RWPE2 (cell line): ENCODE measurements around the gene CDC45.

Source experiments
- ATAC-seq: fragments of 200-7000 bp; cut with Tn5 transposase; 3 replicates; pipeline ENCODE4 v1.9.1; 2021; ENCODE audit warnings: low read depth
- DNase-seq: peaks from one replicate; pipeline ENCODE4 v3.0.0-alpha.2; 2020; ENCODE audit warnings: low spot score
- H3K27ac ChIP-seq: fragments of 450-650 bp; 2 replicates; pipeline ENCODE4 v1.5.1; 2017; ENCODE audit warnings: mild to moderate bottlenecking; ENCODE audit not compliant: poor library complexity, severe bottlenecking
- H3K27me3 ChIP-seq: fragments of 250-450 bp; sonication (Bioruptor Pico); 2 replicates; pipeline ENCODE4 v1.5.1; 2021; ENCODE audit warnings: mild to moderate bottlenecking, moderate library complexity; ENCODE audit not compliant: insufficient read depth, poor library complexity, severe bottlenecking
- H3K36me3 ChIP-seq: fragments of 250-450 bp; sonication (Bioruptor Pico); 2 replicates; pipeline ENCODE4 v1.5.1; 2020; ENCODE audit warnings: low read depth, mild to moderate bottlenecking, moderate library complexity
- H3K4me1 ChIP-seq: fragments of 250-450 bp; sonication (Bioruptor Pico); 2 replicates; pipeline ENCODE4 v1.5.1; 2021; ENCODE audit warnings: mild to moderate bottlenecking, moderate library complexity; ENCODE audit not compliant: insufficient read depth, poor library complexity, severe bottlenecking
- H3K4me3 ChIP-seq: fragments of 250-450 bp; sonication (Bioruptor Pico); 2 replicates; pipeline ENCODE4 v1.5.1; 2021; ENCODE audit warnings: mild to moderate bottlenecking, moderate library complexity; ENCODE audit not compliant: severe bottlenecking
- H3K9me3 ChIP-seq: fragments of 250-450 bp; sonication (Bioruptor Pico); 2 replicates; pipeline ENCODE4 v1.5.1; 2021; ENCODE audit warnings: mild to moderate bottlenecking, moderate library complexity; ENCODE audit not compliant: severe bottlenecking
- CTCF ChIP-seq: fragments of 450-650 bp; IDR thresholded peaks from one replicate; pipeline ENCODE4 v1.5.1; 2017; ENCODE audit warnings: mild to moderate bottlenecking, moderate library complexity; ENCODE audit not compliant: poor library complexity, severe bottlenecking

CDC45 gene

GRCh38 chr22:19483481-19484244 lies 3.9 kb downstream of the CDC45 start:
- DNase-seq (no peak), ATAC-seq (peak; percentile 40)
- peak overlapping the region; percentile 99 for H3K27ac ChIP-seq
- no peak overlapping the region for H3K4me3 ChIP-seq
- peaks cover 27% of the 10 kb centered on the region for H3K4me1 ChIP-seq
- peaks cover 71% of the 10 kb centered on the region for H3K36me3 ChIP-seq
- H3K9me3 ChIP-seq = no peaks in the 10 kb centered on the region
- no peaks in the 10 kb centered on the region for H3K27me3 ChIP-seq
- no peak for TF ChIP-seq CTCF

DNA sequence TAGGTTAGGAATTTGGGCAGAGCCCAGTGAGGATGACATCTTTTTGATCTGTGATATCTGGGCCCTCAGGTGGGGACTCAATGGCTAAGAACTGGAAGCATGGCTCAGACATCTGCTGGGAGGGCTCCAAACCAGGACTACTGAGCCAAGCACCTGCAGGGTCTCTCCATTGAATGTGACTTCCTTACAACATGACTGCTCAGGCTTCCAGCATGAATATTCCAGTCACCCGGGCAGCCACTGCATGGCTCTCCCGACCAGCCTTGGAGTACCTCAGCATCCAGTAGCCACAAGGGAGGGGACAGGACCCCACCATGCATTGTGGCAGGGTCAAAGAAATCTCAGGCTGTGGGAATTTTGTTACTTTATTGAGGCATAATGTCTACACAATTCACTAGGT lies 8.6 kb downstream of the CDC45 start:
- Histone ChIP-seq H3K27me3 (no peaks in the 10 kb centered on the region), H3K4me1 (peaks cover 9% of the 10 kb centered on the region), H3K4me3 (no peak overlapping the region), H3K9me3 (no peaks in the 10 kb centered on the region), H3K36me3 (peaks cover 80% of the 10 kb centered on the region), H3K27ac (no peak overlapping the region)
- no peak for ATAC-seq
- no peak for DNase-seq
- TF ChIP-seq CTCF = no peak

GRCh38 chr22:19488884-19489843 lies 9.4 kb downstream of the CDC45 start:
- no peak for DNase-seq
- ATAC-seq = no peak

DNA sequence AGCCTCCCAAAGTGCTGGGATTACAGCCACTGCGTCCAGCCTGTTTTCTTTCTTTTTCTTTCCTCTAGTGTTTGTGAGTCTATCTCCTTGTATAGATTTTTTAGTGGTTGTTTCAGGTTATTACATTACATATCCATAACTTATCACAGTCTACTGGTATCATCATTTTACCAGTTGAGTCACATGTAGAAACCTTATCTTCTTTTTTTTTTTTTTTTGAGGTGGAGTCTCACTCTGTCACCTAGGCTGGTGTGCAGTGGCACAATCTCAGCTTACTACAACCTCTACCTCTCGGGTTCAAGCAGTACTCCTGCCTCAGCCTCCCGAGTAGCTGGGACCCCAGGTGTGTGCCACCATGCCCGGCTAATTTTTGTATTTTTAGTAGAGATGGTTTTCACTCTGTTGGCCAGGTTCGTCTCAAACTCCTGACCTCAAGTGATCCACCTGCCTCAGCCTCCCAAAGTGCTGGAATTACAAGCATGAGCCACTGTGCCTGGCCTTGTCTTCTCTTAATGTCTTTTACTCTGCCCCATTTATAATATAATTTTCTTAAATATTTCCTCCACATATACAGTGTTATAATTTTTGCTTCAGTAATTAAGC lies 11.0 kb downstream of the CDC45 start:
- Histone ChIP-seq H3K27me3 (no peaks in the 10 kb centered on the region), H3K9me3 (no peaks in the 10 kb centered on the region), H3K4me1 (no peaks in the 10 kb centered on the region), H3K4me3 (no peak overlapping the region), H3K27ac (no peak overlapping the region), H3K36me3 (peaks cover 77% of the 10 kb centered on the region)
- DNase-seq (no peak), ATAC-seq (no peak)
- TF ChIP-seq CTCF = no peak

More at GRCh38 chr22:19488884-19489843, 9.4 kb downstream of the CDC45 start:
- Histone ChIP-seq H3K27me3 (no peaks in the 10 kb centered on the region), H3K4me3 (no peak overlapping the region), H3K27ac (no peak overlapping the region), H3K36me3 (peaks cover 76% of the 10 kb centered on the region), H3K4me1 (peaks cover under 1% of the 10 kb centered on the region), H3K9me3 (no peaks in the 10 kb centered on the region)
- TF ChIP-seq CTCF = no peak
